GM23248 (cell line): ENCODE measurements around the gene PDIA3.
"Not testable (repeated sequence)": the region's sequence is repeated elsewhere in the genome, so short reads cannot be mapped to it uniquely, and the experiment has no call there.

Source experiments
- EZH2 ChIP-seq: fragments of 200-600 bp; sonication (generic); IDR thresholded peaks from 2 replicates; pipeline ENCODE4 v1.6.1; 2018; ENCODE audit warnings: antibody characterized with exemption, mild to moderate bottlenecking; ENCODE audit not compliant: insufficient read depth, poor library complexity, severe bottlenecking
- EZH2phosphoT487 ChIP-seq: fragments of 200-600 bp; sonication (generic); IDR thresholded peaks from 2 replicates; pipeline ENCODE4 v1.6.1; 2018; ENCODE audit warnings: antibody characterized with exemption, moderate library complexity, mild to moderate bottlenecking, low read depth; ENCODE audit not compliant: insufficient read depth

GRCh38 chr15:43802676-43803075 lies 56.4 kb downstream of the PDIA3 start:
- not testable (repeated sequence) for TF ChIP-seq EZH2phosphoT487, EZH2
